ENCODE data around the gene ZNF750. TPM values are rescaled to one million over a fixed set of nuclear protein-coding genes. Genes with fewer than 3 reads are reported as not detected.

ZNF750 gene
- total and polyA plus RNA-seq, 2 donors (not counting 3 experiments of a cell fraction or from before 2014, with no cell fraction given): 0.15 to 0.80 TPM

- DNase-seq (ENCODE audit: low read depth, low spot score) (no peak), FAIRE-seq (no peak)
- peaks cover 0 to 4% of the 10 kb centered on the region in 2 experiments for H3K36me3 ChIP-seq (ENCODE audit: control insufficient read depth in 2 of 2, extremely low read depth in 1 of 2, insufficient read depth in 2 of 2, low read length in 2 of 2)
- H2AFZ ChIP-seq (ENCODE audit: low read depth, low read length): no peak overlapping the region
- H3K9ac ChIP-seq (replicated peaks; ENCODE audit: extremely low read depth, insufficient read depth, low read length): no peak overlapping the region
- no peak overlapping the region for H3K27ac ChIP-seq (ENCODE audit: insufficient read depth, low read depth, low read length)
- no peaks in the 10 kb centered on the region for H3K9me3 ChIP-seq (replicated peaks; ENCODE audit: control insufficient read depth, insufficient read depth, low read length)
- no peaks in the 10 kb centered on the region for H3K27me3 ChIP-seq (ENCODE audit: control insufficient read depth in 2 of 2, insufficient read depth in 2 of 2, low read length in 2 of 2)
- no TSS peak for BruUV-seq (replicated peaks)
- no peaks in the 10 kb centered on the region for H3K4me1 ChIP-seq (ENCODE audit: control insufficient read depth, extremely low read depth, insufficient read depth, low read length)
- H4K20me1 ChIP-seq (replicated peaks; ENCODE audit: control insufficient read depth, extremely low read depth, insufficient read depth, low read length): no peaks in the 10 kb centered on the region
- dilution Hi-C loops (cut with MboI; ENCODE audit: extremely low pct_ligation_motif_present, low sequenced_read_pairs): no loop called here
- CTCF ChIA-PET: no interaction called here
- H3K9me1 ChIP-seq (replicated peaks; ENCODE audit: control insufficient read depth, extremely low read depth, insufficient read depth, low read length): no peaks in the 10 kb centered on the region
- H3K4me3 ChIP-seq (replicated peaks in 1 of 3; ENCODE audit: insufficient read depth in 1 of 3, low read depth in 1 of 3, low read length in 3 of 3): no peak overlapping the region
- TF ChIP-seq EZH2 (IDR thresholded peaks at IDR 0.05; ENCODE audit: borderline replicate concordance, low read depth, low read length, severe bottlenecking) (no peak), CTCF (IDR thresholded peaks at IDR 0.05; ENCODE audit: extremely low read depth in 1 of 2, insufficient read depth in 1 of 2, low read depth in 1 of 2, low read length in 2 of 2) (no peak), GATA2 (IDR thresholded peaks at IDR 0.05; ENCODE audit: insufficient read depth, insufficient read length, low read depth, low read length) (no peak), FOS (IDR thresholded peaks at IDR 0.05; ENCODE audit: borderline replicate concordance, insufficient read depth, low read length) (no peak)
- no peaks in the 10 kb centered on the region for H3K79me2 ChIP-seq (ENCODE audit: control insufficient read depth, insufficient read depth, low read length)
- H3K4me2 ChIP-seq (ENCODE audit: insufficient read depth, low read length): no peak overlapping the region
- POLR2A ChIA-PET: no interaction called here
- intact Hi-C loops (cut with micrococcal nuclease): no loop called here
These were observed 24.0 kb downstream of the ZNF750 start for GRCh38 chr17:82815790-82816305.

- peaks cover 0 to 4% of the 10 kb centered on the region in 2 experiments for H3K36me3 ChIP-seq (ENCODE audit: control insufficient read depth in 2 of 2, extremely low read depth in 1 of 2, insufficient read depth in 2 of 2, low read length in 2 of 2)
- no peaks in the 10 kb centered on the region for H3K27me3 ChIP-seq (ENCODE audit: control insufficient read depth in 2 of 2, insufficient read depth in 2 of 2, low read length in 2 of 2)
- H3K4me3 ChIP-seq (replicated peaks in 1 of 3; ENCODE audit: insufficient read depth in 1 of 3, low read depth in 1 of 3, low read length in 3 of 3): no peak overlapping the region
- DNase-seq (ENCODE audit: low read depth, low spot score): no peak
- dilution Hi-C loops (cut with MboI; ENCODE audit: extremely low pct_ligation_motif_present, low sequenced_read_pairs): no loop called here
- no peaks in the 10 kb centered on the region for H4K20me1 ChIP-seq (replicated peaks; ENCODE audit: control insufficient read depth, extremely low read depth, insufficient read depth, low read length)
- no peaks in the 10 kb centered on the region for H3K9me1 ChIP-seq (replicated peaks; ENCODE audit: control insufficient read depth, extremely low read depth, insufficient read depth, low read length)
- H3K79me2 ChIP-seq (ENCODE audit: control insufficient read depth, insufficient read depth, low read length): no peaks in the 10 kb centered on the region
- FAIRE-seq: no peak
- intact Hi-C loops (cut with micrococcal nuclease): no loop called here
- no peak overlapping the region for H3K4me2 ChIP-seq (ENCODE audit: insufficient read depth, low read length)
- H3K4me1 ChIP-seq (ENCODE audit: control insufficient read depth, extremely low read depth, insufficient read depth, low read length): no peaks in the 10 kb centered on the region
- POLR2A ChIA-PET: no interaction called here
- BruUV-seq (replicated peaks): no TSS peak
- H3K9me3 ChIP-seq (replicated peaks; ENCODE audit: control insufficient read depth, insufficient read depth, low read length): no peaks in the 10 kb centered on the region
- H3K27ac ChIP-seq (ENCODE audit: insufficient read depth, low read depth, low read length): no peak overlapping the region
- CTCF ChIA-PET: interaction anchor here (0.8 kb wide), 1 partner anchor 49 kb away, joined by 3 read pairs; no protein-coding TSS in a partner anchor
- TF ChIP-seq EZH2 (IDR thresholded peaks at IDR 0.05; ENCODE audit: borderline replicate concordance, low read depth, low read length, severe bottlenecking): no peak
- no peak for TF ChIP-seq MAX (IDR thresholded peaks at IDR 0.05; ENCODE audit: insufficient read depth, insufficient read length)
- TF ChIP-seq GATA2 (IDR thresholded peaks at IDR 0.05; ENCODE audit: insufficient read depth, insufficient read length, low read depth, low read length): no peak
- TF ChIP-seq POLR2A (IDR thresholded peaks at IDR 0.05; ENCODE audit: low read depth, low read length): no peak
- no peak for TF ChIP-seq FOS (IDR thresholded peaks at IDR 0.05; ENCODE audit: borderline replicate concordance, insufficient read depth, low read length)
- TF ChIP-seq CTCF (IDR thresholded peaks at IDR 0.05; ENCODE audit: extremely low read depth in 1 of 2, insufficient read depth in 1 of 2, low read depth in 1 of 2, low read length in 2 of 2): no peak
- no peak overlapping the region for H2AFZ ChIP-seq (ENCODE audit: low read depth, low read length)
- no peak overlapping the region for H3K9ac ChIP-seq (replicated peaks; ENCODE audit: extremely low read depth, insufficient read depth, low read length)
These were observed 24.5 kb downstream of the ZNF750 start for GRCh38 chr17:82815354-82815753.
